GM19324 (cell line): ENCODE results near the gene SDCCAG8.
"Not testable (repeated sequence)": the region's sequence is repeated elsewhere in the genome, so short reads cannot be mapped to it uniquely, and the experiment has no call there.

Experiments
- ATAC-seq: cut with Tn5 transposase; IDR thresholded peaks from one replicate; pipeline ENCODE4 v1.9.1; 2021; ENCODE audit warnings: mild to moderate bottlenecking, moderate library complexity; ENCODE audit not compliant: unreplicated experiment, low FRiP score

Gene SDCCAG8

GRCh38 chr1:243322326-243322725 lies 66.5 kb downstream of the SDCCAG8 start:
- no peak for ATAC-seq

- no peak for ATAC-seq
These were observed 67.7 kb downstream of the SDCCAG8 start for GRCh38 chr1:243323491-243323890.

- ATAC-seq = no peak
These were observed 69.6 kb downstream of the SDCCAG8 start for GRCh38 chr1:243325305-243325890.

GRCh38 chr1:243332440-243332839 lies 76.6 kb downstream of the SDCCAG8 start:
- ATAC-seq = no peak

- ATAC-seq = no peak
These were observed 79.5 kb downstream of the SDCCAG8 start for GRCh38 chr1:243335292-243335691.

GRCh38 chr1:243336163-243336562 lies 80.3 kb downstream of the SDCCAG8 start:
- no peak for ATAC-seq

GRCh38 chr1:243338848-243339247 lies 83.0 kb downstream of the SDCCAG8 start:
- not testable (repeated sequence) for ATAC-seq

- no peak for ATAC-seq
These were observed 85.2 kb downstream of the SDCCAG8 start for GRCh38 chr1:243341074-243341473.

GRCh38 chr1:243343970-243344937 lies 88.4 kb downstream of the SDCCAG8 start:
- no peak for ATAC-seq

GRCh38 chr1:243345205-243345604 lies 89.4 kb downstream of the SDCCAG8 start:
- ATAC-seq = no peak

GRCh38 chr1:243346016-243346415 lies 90.2 kb downstream of the SDCCAG8 start:
- no peak for ATAC-seq

GRCh38 chr1:243346468-243346867 lies 90.6 kb downstream of the SDCCAG8 start:
- no peak for ATAC-seq

GRCh38 chr1:243348331-243348730 lies 92.5 kb downstream of the SDCCAG8 start:
- ATAC-seq = no peak

GRCh38 chr1:243349128-243349527 lies 93.3 kb downstream of the SDCCAG8 start:
- no peak for ATAC-seq

GRCh38 chr1:243351337-243351736 lies 95.5 kb downstream of the SDCCAG8 start:
- no peak for ATAC-seq

GRCh38 chr1:243354511-243355153 lies 98.8 kb downstream of the SDCCAG8 start:
- no peak for ATAC-seq

GRCh38 chr1:243363832-243364231 lies 108.0 kb downstream of the SDCCAG8 start:
- no peak for ATAC-seq

- ATAC-seq = no peak
These were observed 108.5 kb downstream of the SDCCAG8 start for GRCh38 chr1:243364330-243364729.

- no peak for ATAC-seq
These were observed 109.0 kb downstream of the SDCCAG8 start for GRCh38 chr1:243364866-243365265.

- ATAC-seq = no peak
These were observed 111.5 kb downstream of the SDCCAG8 start for GRCh38 chr1:243367314-243367713.

GRCh38 chr1:243374412-243374811 lies 118.6 kb downstream of the SDCCAG8 start:
- no peak for ATAC-seq
